RWPE2 (cell line): Measurements from ENCODE around the gene RAB21.
A peak's percentile ranks its signal among the peaks of the same experiment; 100 is the strongest.

Source experiments
- ATAC-seq: fragments of 200-7000 bp; cut with Tn5 transposase; 3 replicates; pipeline ENCODE4 v1.9.1; 2021; ENCODE audit warnings: low read depth
- DNase-seq: peaks from one replicate; pipeline ENCODE4 v3.0.0-alpha.2; 2020; ENCODE audit warnings: low spot score
- H3K27ac ChIP-seq: fragments of 450-650 bp; 2 replicates; pipeline ENCODE4 v1.5.1; 2017; ENCODE audit warnings: mild to moderate bottlenecking; ENCODE audit not compliant: poor library complexity, severe bottlenecking
- H3K27me3 ChIP-seq: fragments of 250-450 bp; sonication (Bioruptor Pico); 2 replicates; pipeline ENCODE4 v1.5.1; 2021; ENCODE audit warnings: mild to moderate bottlenecking, moderate library complexity; ENCODE audit not compliant: insufficient read depth, poor library complexity, severe bottlenecking
- H3K36me3 ChIP-seq: fragments of 250-450 bp; sonication (Bioruptor Pico); 2 replicates; pipeline ENCODE4 v1.5.1; 2020; ENCODE audit warnings: low read depth, mild to moderate bottlenecking, moderate library complexity
- H3K4me1 ChIP-seq: fragments of 250-450 bp; sonication (Bioruptor Pico); 2 replicates; pipeline ENCODE4 v1.5.1; 2021; ENCODE audit warnings: mild to moderate bottlenecking, moderate library complexity; ENCODE audit not compliant: insufficient read depth, poor library complexity, severe bottlenecking
- H3K4me3 ChIP-seq: fragments of 250-450 bp; sonication (Bioruptor Pico); 2 replicates; pipeline ENCODE4 v1.5.1; 2021; ENCODE audit warnings: mild to moderate bottlenecking, moderate library complexity; ENCODE audit not compliant: severe bottlenecking
- H3K9me3 ChIP-seq: fragments of 250-450 bp; sonication (Bioruptor Pico); 2 replicates; pipeline ENCODE4 v1.5.1; 2021; ENCODE audit warnings: mild to moderate bottlenecking, moderate library complexity; ENCODE audit not compliant: severe bottlenecking
- CTCF ChIP-seq: fragments of 450-650 bp; IDR thresholded peaks from one replicate; pipeline ENCODE4 v1.5.1; 2017; ENCODE audit warnings: mild to moderate bottlenecking, moderate library complexity; ENCODE audit not compliant: poor library complexity, severe bottlenecking

The RAB21 gene

DNA sequence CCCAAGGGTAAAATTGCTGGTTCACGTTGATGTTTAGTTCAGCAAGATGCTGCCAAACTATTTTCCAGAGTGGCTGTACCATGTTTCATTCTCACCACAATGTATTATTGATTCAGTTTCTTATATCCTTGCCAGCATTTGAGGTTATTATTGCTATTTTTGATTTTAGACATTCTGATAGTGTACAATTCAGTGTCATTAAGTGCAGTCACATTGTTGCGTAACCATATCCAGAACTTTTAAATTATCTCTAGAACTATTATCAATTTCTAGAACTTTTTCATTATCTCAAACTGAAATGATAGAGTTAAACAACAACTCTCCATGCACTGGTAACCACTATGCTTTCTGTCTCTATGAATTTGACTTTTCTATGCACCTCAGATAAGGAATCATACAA, 74.2 kb downstream of the RAB21 start:
- ATAC-seq (no peak), DNase-seq (no peak)
- TF ChIP-seq CTCF: no peak
- Histone ChIP-seq H3K27ac (no peak overlapping the region), H3K36me3 (no peaks in the 10 kb centered on the region), H3K4me1 (no peaks in the 10 kb centered on the region), H3K9me3 (no peaks in the 10 kb centered on the region), H3K4me3 (no peak overlapping the region), H3K27me3 (no peaks in the 10 kb centered on the region)

GRCh38 chr12:71837356-71837755, 82.7 kb downstream of the RAB21 start:
- no peaks in the 10 kb centered on the region for H3K27me3 ChIP-seq
- no peak for TF ChIP-seq CTCF
- DNase-seq: no peak

DNA sequence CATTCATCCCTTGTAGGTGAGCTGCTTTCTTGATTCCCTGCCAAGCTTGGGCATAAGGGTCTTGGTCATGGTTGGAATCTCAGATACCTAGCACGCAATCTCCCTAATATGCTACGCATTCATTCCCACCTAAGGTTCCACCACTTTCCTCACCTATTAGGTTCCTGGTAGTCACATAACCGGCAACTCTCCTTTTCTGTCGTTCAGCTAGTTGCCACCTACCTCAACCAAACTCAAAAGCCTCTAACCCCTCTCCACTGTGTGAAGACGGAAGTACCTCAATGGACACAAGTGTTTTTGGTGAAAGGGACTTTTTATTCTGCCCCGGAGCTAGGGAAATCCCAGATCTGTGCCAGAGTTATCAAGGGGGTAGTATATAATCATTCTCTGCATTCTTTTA, 83.6 kb downstream of the RAB21 start:
- Histone ChIP-seq H3K4me1 (no peaks in the 10 kb centered on the region), H3K36me3 (peaks cover 9% of the 10 kb centered on the region; the same call in 1 of the 2 replicates), H3K27me3 (no peaks in the 10 kb centered on the region), H3K4me3 (no peak overlapping the region), H3K9me3 (no peaks in the 10 kb centered on the region), H3K27ac (no peak overlapping the region)
- ATAC-seq (no peak), DNase-seq (no peak)
- no peak for TF ChIP-seq CTCF

More at GRCh38 chr12:71837356-71837755, 82.7 kb downstream of the RAB21 start:
- Histone ChIP-seq H3K36me3 (peaks cover 9% of the 10 kb centered on the region; the same call in 1 of the 2 replicates), H3K4me1 (no peaks in the 10 kb centered on the region), H3K9me3 (no peaks in the 10 kb centered on the region), H3K4me3 (no peak overlapping the region), H3K27ac (no peak overlapping the region)
- ATAC-seq: no peak

DNA sequence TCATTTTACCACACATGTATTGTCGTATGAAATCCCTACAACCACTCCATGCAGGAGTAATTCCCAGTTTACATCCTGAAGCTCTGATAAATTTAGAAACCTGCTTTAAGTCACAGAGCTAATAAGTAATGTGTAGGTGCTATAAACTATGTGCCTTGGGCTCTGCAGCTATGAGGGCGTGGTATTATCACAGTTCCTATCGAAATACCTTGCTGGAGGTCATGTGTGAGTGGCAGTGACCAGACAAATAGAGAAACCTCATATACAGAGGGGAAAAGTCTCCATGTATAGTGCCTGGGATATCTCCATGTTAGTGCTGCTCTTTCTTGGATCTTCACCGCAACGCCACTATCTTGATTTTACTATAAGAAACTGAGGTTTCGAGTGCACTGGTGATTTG, 84.0 kb downstream of the RAB21 start:
- no peaks in the 10 kb centered on the region for H3K4me1 ChIP-seq
- no peak for TF ChIP-seq CTCF
- ATAC-seq (no peak), DNase-seq (no peak)
- no peaks in the 10 kb centered on the region for H3K9me3 ChIP-seq
- no peaks in the 10 kb centered on the region for H3K27me3 ChIP-seq
- peak overlapping the region; percentile 70 for H3K27ac ChIP-seq
- H3K4me3 ChIP-seq: no peak overlapping the region
- H3K36me3 ChIP-seq: peaks cover 9% of the 10 kb centered on the region; the same call in 1 of the 2 replicates

GRCh38 chr12:71840231-71840847, 85.7 kb downstream of the RAB21 start:
- no peak for TF ChIP-seq CTCF
- peaks cover 9% of the 10 kb centered on the region; the same call in 1 of the 2 replicates for H3K36me3 ChIP-seq
- peak overlapping the region; percentile 70 for H3K27ac ChIP-seq
- H3K9me3 ChIP-seq: no peaks in the 10 kb centered on the region
- ATAC-seq (peak; percentile 66), DNase-seq (no peak)
- H3K4me1 ChIP-seq: no peaks in the 10 kb centered on the region
- no peaks in the 10 kb centered on the region for H3K27me3 ChIP-seq
- H3K4me3 ChIP-seq: peak overlapping the region; percentile 64
